PFSK-1 (cell line): ENCODE measurements around the gene ARL8B.

Source experiments
- FOXP2 ChIP-seq: optimal IDR thresholded peaks from 2 replicates; pipeline ENCODE3; 2011; ENCODE audit warnings: borderline replicate concordance, control low read depth, inconsistent platforms; ENCODE audit not compliant: insufficient read depth; ENCODE audit errors: extremely low read length, extremely low read depth
- POLR2AphosphoS5 ChIP-seq: IDR thresholded peaks from 2 replicates; pipeline ENCODE4 v1.6.1; 2012; ENCODE audit warnings: low read depth, mild to moderate bottlenecking, control low read depth, low read length, moderate library complexity
- REST ChIP-seq, 2 experiments: IDR thresholded peaks; 2 replicates each; pipeline versions ENCODE4 v1.6.1 to v1.8.0; 2011 to 2012; ENCODE audit warnings: low read depth in 2 of 2, low read length in 2 of 2, control low read depth in 1 of 2, inconsistent platforms in 1 of 2, mild to moderate bottlenecking in 1 of 2, moderate library complexity in 1 of 2; ENCODE audit not compliant: insufficient read depth in 1 of 2
- SIN3A ChIP-seq: IDR thresholded peaks from 2 replicates; pipeline ENCODE4 v1.6.1; 2012; ENCODE audit warnings: mild to moderate bottlenecking, low read length, moderate library complexity, borderline replicate concordance; ENCODE audit not compliant: insufficient read depth
- TAF1 ChIP-seq: IDR thresholded peaks from 2 replicates; pipeline ENCODE4 v1.6.1; 2012; ENCODE audit warnings: low read length, control low read depth, borderline replicate concordance; ENCODE audit not compliant: insufficient read depth

The ARL8B gene

DNA sequence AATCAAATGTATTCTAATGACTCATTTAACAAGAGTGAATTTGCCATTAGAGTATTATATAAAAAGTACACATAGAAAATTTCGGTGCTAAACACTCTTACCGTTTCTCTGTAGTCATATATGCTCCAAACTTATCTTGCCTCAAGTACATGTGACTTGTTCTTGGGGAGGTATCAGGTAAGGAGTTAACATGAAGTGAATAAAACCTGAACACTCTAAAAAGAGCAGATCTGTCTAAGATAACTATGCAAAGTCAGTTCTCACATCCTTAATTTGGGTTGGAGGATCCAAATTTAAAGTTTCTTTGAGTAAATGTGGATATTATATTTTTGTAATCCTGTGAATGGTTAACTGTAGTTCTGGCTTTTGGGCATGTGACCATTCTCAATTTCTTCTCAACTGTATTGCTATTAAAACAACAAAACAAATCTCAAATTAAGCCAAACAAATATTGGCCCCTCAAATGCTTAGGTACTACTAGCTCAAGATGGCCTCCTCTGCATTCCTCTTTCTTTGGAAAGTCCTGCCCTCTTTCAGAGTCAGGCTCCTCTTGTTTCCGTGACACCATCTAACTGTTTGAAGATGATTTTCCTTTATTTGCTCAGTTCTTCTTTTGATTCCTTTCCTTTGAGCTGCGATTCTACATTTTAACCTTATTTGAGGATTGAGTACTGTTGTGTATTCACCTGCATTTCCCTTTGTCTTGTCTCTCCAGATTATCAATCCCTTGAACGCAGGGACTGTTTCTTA is 69.6 kb downstream of the ARL8B start:
- TF ChIP-seq POLR2AphosphoS5 (no peak), FOXP2 (no peak), SIN3A (no peak), REST (IDR thresholded peaks at IDR 0.05; ENCODE audit: insufficient read depth in 1 of 2, low read depth in 2 of 2, low read length in 2 of 2) (no peak), TAF1 (no peak)

DNA sequence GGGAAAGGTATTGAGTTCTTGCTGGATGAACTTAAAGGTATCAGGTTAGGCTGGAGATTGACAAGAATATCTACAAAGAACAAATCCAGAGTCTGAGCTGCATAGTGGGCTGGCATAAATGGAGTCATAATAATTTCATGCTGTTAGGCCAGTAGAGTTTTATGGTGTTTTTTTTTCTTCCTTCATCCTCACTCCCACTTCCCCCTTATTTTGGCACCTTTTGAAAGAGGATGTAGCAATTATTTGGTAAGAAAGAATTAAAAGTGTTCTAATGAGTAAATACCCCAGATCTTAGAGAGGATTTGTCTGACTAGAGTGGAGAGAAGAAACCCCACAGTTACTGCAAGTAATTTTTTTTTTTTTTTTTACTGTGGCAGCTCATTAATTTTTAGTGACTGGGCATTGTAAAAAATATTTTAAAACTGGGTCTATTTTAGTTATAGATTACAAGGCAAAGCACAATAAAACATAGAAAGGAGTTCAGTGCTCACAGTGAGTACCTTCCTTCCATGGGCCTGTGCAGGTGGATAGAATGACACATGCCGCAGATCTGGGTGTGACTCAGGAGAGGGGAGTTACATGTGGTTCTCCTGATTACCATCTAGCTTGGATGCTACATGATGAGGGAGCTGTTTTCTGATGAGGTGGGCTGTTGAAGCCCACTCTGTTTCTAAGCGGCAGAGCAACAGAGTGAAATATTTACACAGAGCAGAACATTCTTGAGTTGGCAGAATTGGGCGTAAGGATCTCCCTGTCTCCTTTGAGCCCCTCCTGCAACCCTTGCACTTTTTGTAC is 70.7 kb downstream of the ARL8B start:
- no peak for TF ChIP-seq SIN3A
- no peak for TF ChIP-seq FOXP2
- no peak for TF ChIP-seq POLR2AphosphoS5
- no peak for TF ChIP-seq TAF1
- no peak for TF ChIP-seq REST (IDR thresholded peaks at IDR 0.05; ENCODE audit: insufficient read depth in 1 of 2, low read depth in 2 of 2, low read length in 2 of 2)

GRCh38 chr3:5194341-5194740 is 72.2 kb downstream of the ARL8B start:
- TF ChIP-seq TAF1 (no peak), FOXP2 (no peak), POLR2AphosphoS5 (no peak), SIN3A (no peak), REST (IDR thresholded peaks at IDR 0.05; ENCODE audit: insufficient read depth in 1 of 2, low read depth in 2 of 2, low read length in 2 of 2) (no peak)

DNA sequence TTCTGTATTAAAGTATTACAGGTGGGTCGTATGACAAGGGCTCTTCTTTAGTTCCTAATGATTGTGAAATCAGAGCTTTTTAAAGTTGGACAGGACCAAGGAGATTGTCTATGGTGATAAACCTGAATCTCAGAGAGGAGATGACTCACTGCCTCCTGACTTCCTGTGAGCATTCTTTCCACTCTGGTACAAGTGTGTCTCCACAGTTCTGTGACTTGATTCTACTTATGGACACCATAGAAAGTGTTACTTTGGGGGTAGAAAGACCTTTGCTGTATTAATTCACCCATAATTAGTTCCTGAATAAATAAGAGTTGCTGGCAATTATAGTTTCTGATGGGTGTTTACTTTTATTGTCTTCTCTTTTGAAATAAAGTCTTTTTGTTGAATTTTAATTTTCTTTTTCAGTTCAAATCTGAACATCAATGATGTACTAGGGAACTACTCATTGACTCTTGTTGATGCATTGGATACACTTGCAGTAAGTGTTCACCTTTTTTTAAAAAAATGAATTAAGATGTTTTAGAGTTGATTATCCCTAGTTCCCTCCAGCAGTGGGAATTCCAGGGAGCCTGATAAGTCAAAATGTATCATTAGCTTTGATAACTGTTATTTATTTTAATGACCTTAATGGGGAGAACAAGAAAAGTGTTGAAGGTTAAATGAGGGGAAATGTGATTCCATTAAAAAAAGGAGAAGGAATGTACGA is 72.9 kb downstream of the ARL8B start:
- TF ChIP-seq REST (IDR thresholded peaks at IDR 0.05; ENCODE audit: insufficient read depth in 1 of 2, low read depth in 2 of 2, low read length in 2 of 2) = no peak
- TF ChIP-seq TAF1 = no peak
- TF ChIP-seq SIN3A = no peak
- no peak for TF ChIP-seq FOXP2
- TF ChIP-seq POLR2AphosphoS5 = no peak
